Lower leg skin (tissue), 3 donors: ENCODE results near the gene PBX1.

ENCODE experiments used
- CTCF ChIP-seq, 3 donors: fragments of 450-650 bp; IDR thresholded peaks; one replicate each; pipeline ENCODE4 v1.5.1; 2016; ENCODE audit warnings: antibody characterized with exemption in 3 of 3, mild to moderate bottlenecking in 3 of 3, moderate library complexity in 2 of 3
- POLR2A ChIP-seq, 2 donors: fragments of 450-650 bp; IDR thresholded peaks; one replicate each; pipeline ENCODE4 v1.6.1; 2016 to 2017; ENCODE audit warnings: antibody characterized with exemption in 2 of 2, mild to moderate bottlenecking in 1 of 2, moderate library complexity in 1 of 2

- TF ChIP-seq CTCF (IDR thresholded peaks at IDR 0.05) (no peak), POLR2A (IDR thresholded peaks at IDR 0.05) (no peak)
These were observed 109.8 kb downstream of the PBX1 start for GRCh38 chr1:164668491-164669400.
